Natural killer cell (primary cell): ENCODE measurements around the gene CENPU. TPM values are rescaled to one million over a fixed set of nuclear protein-coding genes. Genes with fewer than 3 reads are reported as not detected.

Experiments used
- ATAC-seq, 3 donors: fragments of 150-1000 bp in 2 of 3; fragments of 200-7000 bp in 1 of 3; cut with Tn5 transposase; 1 replicate in 1 of 3; 2 replicates in 2 of 3; pipeline ENCODE4 v1.10.0; 2021; ENCODE audit warnings: mild to moderate bottlenecking in 2 of 3, moderate library complexity in 2 of 3
- DNase-seq, 2 donors: peaks; one replicate each; pipeline versions ENCODE4 v3.0.0 to v3.0.0-alpha.2; 2013 to 2021; ENCODE audit warnings: mixed read lengths in 1 of 2
- H3K27ac ChIP-seq: one replicate; pipeline ENCODE4 v1.5.1; 2013; ENCODE audit warnings: mild to moderate bottlenecking, low read length
- H3K27me3 ChIP-seq: one replicate; pipeline ENCODE4 v1.6.1; 2013; ENCODE audit warnings: low read length; ENCODE audit not compliant: control insufficient read depth, insufficient read depth
- H3K36me3 ChIP-seq: one replicate; pipeline ENCODE4 v1.6.1; 2013; ENCODE audit warnings: low read length; ENCODE audit not compliant: control insufficient read depth, insufficient read depth
- H3K4me1 ChIP-seq: one replicate; pipeline ENCODE4 v1.6.1; 2013; ENCODE audit warnings: low read length; ENCODE audit not compliant: control insufficient read depth, insufficient read depth
- H3K4me3 ChIP-seq: one replicate; pipeline ENCODE4 v1.5.1; 2013; ENCODE audit warnings: low read length
- H3K9me3 ChIP-seq: one replicate; pipeline ENCODE4 v1.6.1; 2013; ENCODE audit warnings: low read length; ENCODE audit not compliant: control insufficient read depth, insufficient read depth
- H3K27ac Mint-ChIP-seq, 2 donors: one replicate each; pipeline ENCODE4 v1.8.0; 2022; ENCODE audit warnings: mild to moderate bottlenecking in 2 of 2, mixed read lengths in 2 of 2, moderate library complexity in 1 of 2
- H3K27me3 Mint-ChIP-seq, 2 donors: one replicate each; pipeline ENCODE4 v1.8.0; 2022; ENCODE audit warnings: low read depth in 2 of 2, mixed read lengths in 2 of 2
- H3K36me3 Mint-ChIP-seq: one replicate; pipeline ENCODE4 v1.8.0; 2022; ENCODE audit warnings: mixed read lengths
- H3K4me1 Mint-ChIP-seq, 2 donors: one replicate each; pipeline ENCODE4 v1.8.0; 2022; ENCODE audit warnings: mixed read lengths in 2 of 2
- H3K4me3 Mint-ChIP-seq: one replicate; pipeline ENCODE4 v1.8.0; 2022; ENCODE audit warnings: mild to moderate bottlenecking, moderate library complexity, mixed read lengths
- H3K9me3 Mint-ChIP-seq, 2 donors: one replicate each; pipeline ENCODE4 v1.8.0; 2022; ENCODE audit warnings: mixed read lengths in 2 of 2
- CTCF ChIP-seq: fragments of 200-600 bp; IDR thresholded peaks from one replicate; pipeline ENCODE4 v1.8.0; 2022; ENCODE audit warnings: antibody characterized with exemption
- WGBS: methylation state at CpG from one replicate; pipeline ENCODE4 v1.1.7; 2013; ENCODE audit warnings: missing lambda C conversion rate; ENCODE audit not compliant: insufficient coverage; 5-methylcytosine and 5-hydroxymethylcytosine counted together
- intact Hi-C: fragments of 100-400 bp; cut with micrococcal nuclease; formaldehyde crosslinking; loops from one replicate; pipeline ENCODE4 v1.14.2; 2022
- total RNA-seq, 4 donors: library from RNA; stranded (reverse); fragments of 120-200 nt in 1 of 4; gene quantifications; one replicate each; pipeline versions ENCODE4 v1.2.3 to v1.2.4, GENCODE V29; 2013 to 2022

CENPU gene
- total RNA-seq, 3 donors from 2014 or later (not counting 1 experiment from before 2014, with no cell fraction given): 6.5 to 12.1 (median 10.3) TPM

DNA sequence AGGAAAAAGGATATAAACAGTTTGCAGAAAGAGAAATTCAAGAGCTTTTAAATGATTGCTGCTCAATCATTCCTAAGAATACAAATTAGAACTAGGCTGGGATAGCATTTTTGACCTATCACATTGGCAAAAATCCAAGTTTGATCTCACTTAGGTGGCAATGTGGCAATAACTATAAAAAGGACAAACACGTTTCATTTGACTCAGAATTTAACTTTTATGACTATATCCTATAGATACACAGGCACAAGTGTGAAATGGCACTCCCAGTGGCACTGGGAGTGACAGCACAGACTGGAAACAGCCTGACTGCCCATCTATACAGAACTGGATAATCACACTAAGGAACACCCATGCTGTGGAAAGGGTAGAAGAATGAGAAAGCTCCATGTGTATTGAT lies 11.1 kb downstream of the CENPU start:
- peaks cover 0 to 5% of the 10 kb centered on the region in 2 donors for H3K4me1 Mint-ChIP-seq
- intact Hi-C loops: no loop called here
- Histone ChIP-seq H3K27ac (no peak overlapping the region), H3K4me3 (no peak overlapping the region), H3K36me3 (no peaks in the 10 kb centered on the region), H3K27me3 (no peaks in the 10 kb centered on the region), H3K9me3 (no peaks in the 10 kb centered on the region), H3K4me1 (no peaks in the 10 kb centered on the region)
- WGBS: 89% methylated on average over 1 of the region's 1 CpG
- H3K9me3 Mint-ChIP-seq: peaks cover 10 to 13% of the 10 kb centered on the region in 2 donors
- no peak overlapping the region for H3K4me3 Mint-ChIP-seq
- DNase-seq: no peak
- ATAC-seq: no peak
- H3K36me3 Mint-ChIP-seq: peaks cover 24% of the 10 kb centered on the region
- TF ChIP-seq CTCF: no peak
- H3K27ac Mint-ChIP-seq: no peak overlapping the region
- no peaks in the 10 kb centered on the region for H3K27me3 Mint-ChIP-seq

DNA sequence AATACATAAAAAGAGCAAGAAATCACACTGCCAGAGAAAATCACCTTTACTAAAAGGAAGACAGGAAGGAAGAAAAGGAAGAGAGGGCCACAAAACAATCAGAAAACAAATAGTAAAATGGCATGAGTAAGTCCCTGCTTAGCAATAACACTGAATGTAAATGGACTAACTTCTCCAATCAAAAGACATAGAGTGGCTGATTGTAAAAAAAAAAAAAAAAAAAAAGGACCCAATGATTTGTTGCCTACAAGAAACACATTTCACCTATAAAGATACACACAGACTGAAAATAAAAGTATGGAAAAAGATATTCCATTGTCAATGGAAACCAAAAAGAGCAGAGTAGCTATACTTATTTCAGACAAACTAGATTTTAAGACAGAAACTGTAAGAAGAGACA lies 12.6 kb downstream of the CENPU start:
- ATAC-seq (no peak), DNase-seq (no peak)
- Mint-ChIP-seq H3K27me3 (no peaks in the 10 kb centered on the region), H3K4me3 (no peak overlapping the region), H3K9me3 (peaks cover 10 to 13% of the 10 kb centered on the region in 2 donors), H3K4me1 (peaks cover 0 to 5% of the 10 kb centered on the region in 2 donors), H3K27ac (no peak overlapping the region), H3K36me3 (peaks cover 24% of the 10 kb centered on the region)
- no peaks in the 10 kb centered on the region for H3K9me3 ChIP-seq
- no peak overlapping the region for H3K27ac ChIP-seq
- no peak for TF ChIP-seq CTCF
- no peaks in the 10 kb centered on the region for H3K4me1 ChIP-seq
- no peak overlapping the region for H3K4me3 ChIP-seq
- H3K36me3 ChIP-seq: no peaks in the 10 kb centered on the region
- intact Hi-C loops: no loop called here
- H3K27me3 ChIP-seq: no peaks in the 10 kb centered on the region

DNA sequence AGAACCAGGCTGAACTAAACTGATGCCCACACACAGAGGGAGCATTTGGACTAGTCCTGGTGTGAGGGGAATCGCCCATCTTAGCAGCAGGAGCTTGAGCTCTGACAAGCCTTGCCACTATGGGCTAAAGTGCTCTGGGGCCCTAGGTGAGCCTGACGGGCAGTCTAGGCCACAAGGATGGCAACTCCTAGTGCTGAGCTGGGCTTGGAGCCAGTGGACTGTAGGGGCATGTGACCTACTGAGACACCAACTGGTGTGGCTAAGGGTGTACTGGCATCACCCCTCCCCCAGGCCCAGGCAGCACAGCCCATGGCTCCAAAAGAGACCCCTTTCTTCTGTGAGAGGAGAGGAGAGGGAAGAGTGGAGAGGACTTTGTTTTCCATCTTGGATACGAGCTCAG lies 14.5 kb downstream of the CENPU start:
- DNase-seq (no peak), ATAC-seq (no peak)
- H3K27ac Mint-ChIP-seq: no peak overlapping the region
- H3K4me3 Mint-ChIP-seq: no peak overlapping the region
- Histone ChIP-seq H3K4me3 (no peak overlapping the region), H3K27ac (no peak overlapping the region), H3K36me3 (no peaks in the 10 kb centered on the region), H3K27me3 (no peaks in the 10 kb centered on the region), H3K4me1 (no peaks in the 10 kb centered on the region), H3K9me3 (no peaks in the 10 kb centered on the region)
- peaks cover 0 to 5% of the 10 kb centered on the region in 2 donors for H3K4me1 Mint-ChIP-seq
- 95% methylated on average over 3 of the region's 3 CpGs for WGBS
- TF ChIP-seq CTCF: no peak
- no peaks in the 10 kb centered on the region for H3K27me3 Mint-ChIP-seq
- peaks cover 10 to 13% of the 10 kb centered on the region in 2 donors for H3K9me3 Mint-ChIP-seq
- H3K36me3 Mint-ChIP-seq: peaks cover 24% of the 10 kb centered on the region
- intact Hi-C loops: no loop called here

DNA sequence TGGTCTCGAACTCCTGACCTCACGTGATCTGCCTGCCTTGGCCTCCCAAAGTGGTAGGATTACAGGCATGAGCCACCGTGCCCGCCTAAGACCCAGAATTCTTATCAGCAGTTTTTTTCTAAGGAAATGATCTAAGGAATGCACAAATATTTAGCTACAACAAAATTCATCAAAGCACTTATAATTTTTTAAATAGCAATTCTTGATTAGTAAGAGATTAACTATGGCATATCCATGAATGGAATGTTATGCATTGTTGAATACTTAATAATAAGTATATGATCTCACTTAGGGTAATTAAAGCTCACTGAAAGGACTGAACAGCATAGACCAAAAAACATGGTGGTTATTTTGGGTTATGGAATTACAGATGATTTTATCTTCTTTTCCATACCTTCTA lies 18.4 kb downstream of the CENPU start:
- WGBS: 100% methylated on average over 2 of the region's 4 CpGs

More for the DNA sequence above, 18.4 kb downstream of the CENPU start:
- H3K4me1 Mint-ChIP-seq: peaks cover 0 to 5% of the 10 kb centered on the region in 2 donors
- H3K9me3 Mint-ChIP-seq: peaks cover 4 to 5% of the 10 kb centered on the region in 2 donors
- H3K4me3 ChIP-seq: no peak overlapping the region
- TF ChIP-seq CTCF: no peak
- no peaks in the 10 kb centered on the region for H3K27me3 Mint-ChIP-seq
- no peaks in the 10 kb centered on the region for H3K36me3 ChIP-seq
- DNase-seq: no peak
- H3K27me3 ChIP-seq: no peaks in the 10 kb centered on the region
- H3K4me1 ChIP-seq: no peaks in the 10 kb centered on the region
- H3K27ac Mint-ChIP-seq: no peak overlapping the region
- H3K36me3 Mint-ChIP-seq: peaks cover 8% of the 10 kb centered on the region
- intact Hi-C loops: no loop called here
- ATAC-seq: no peak
- H3K27ac ChIP-seq: no peak overlapping the region
- H3K9me3 ChIP-seq: no peaks in the 10 kb centered on the region
- H3K4me3 Mint-ChIP-seq: no peak overlapping the region
